ENCODE results near the gene RPL4.

RPL4 gene

DNA sequence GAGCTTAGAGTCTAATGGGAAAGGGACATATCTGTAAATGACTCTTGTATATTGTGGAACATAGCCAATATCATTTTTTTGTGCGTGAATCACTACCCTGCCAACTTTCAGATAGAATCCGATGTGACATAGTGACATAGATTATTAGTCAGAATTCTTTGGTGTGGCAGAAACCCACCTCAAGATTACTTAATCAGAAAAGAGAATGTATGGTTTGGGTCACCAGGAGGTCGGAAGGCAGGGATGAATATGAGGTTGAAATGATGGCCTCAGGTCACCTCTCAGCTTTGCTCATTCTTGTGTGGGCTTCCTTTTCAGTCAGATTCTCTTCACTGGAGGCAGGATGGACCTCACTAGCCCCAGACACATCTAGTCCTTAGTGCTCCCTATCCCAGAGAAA, 48.4 kb downstream of the RPL4 start:
- no peak for DNase-seq (ENCODE audit: low spot score)

DNA sequence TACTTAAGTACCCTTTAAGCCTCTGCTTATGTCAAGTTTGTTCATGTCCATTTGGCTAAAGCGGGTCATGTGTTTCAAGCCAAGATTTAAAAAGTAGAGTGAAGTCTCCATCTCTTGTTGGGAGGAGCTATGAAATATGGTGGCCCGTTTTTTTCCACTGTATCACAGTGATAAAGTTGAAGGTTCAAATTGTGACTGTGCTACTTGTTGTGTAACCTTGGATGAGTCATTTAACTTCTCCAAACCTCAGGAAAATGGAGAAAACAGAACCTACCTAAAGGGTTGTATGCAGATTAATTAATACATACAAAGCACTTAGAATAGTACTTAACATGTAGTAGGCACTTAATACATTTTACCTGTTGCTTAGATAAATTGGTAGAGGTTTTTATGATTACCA, 50.5 kb downstream of the RPL4 start:
- DNase-seq (ENCODE audit: low spot score): no peak

DNA sequence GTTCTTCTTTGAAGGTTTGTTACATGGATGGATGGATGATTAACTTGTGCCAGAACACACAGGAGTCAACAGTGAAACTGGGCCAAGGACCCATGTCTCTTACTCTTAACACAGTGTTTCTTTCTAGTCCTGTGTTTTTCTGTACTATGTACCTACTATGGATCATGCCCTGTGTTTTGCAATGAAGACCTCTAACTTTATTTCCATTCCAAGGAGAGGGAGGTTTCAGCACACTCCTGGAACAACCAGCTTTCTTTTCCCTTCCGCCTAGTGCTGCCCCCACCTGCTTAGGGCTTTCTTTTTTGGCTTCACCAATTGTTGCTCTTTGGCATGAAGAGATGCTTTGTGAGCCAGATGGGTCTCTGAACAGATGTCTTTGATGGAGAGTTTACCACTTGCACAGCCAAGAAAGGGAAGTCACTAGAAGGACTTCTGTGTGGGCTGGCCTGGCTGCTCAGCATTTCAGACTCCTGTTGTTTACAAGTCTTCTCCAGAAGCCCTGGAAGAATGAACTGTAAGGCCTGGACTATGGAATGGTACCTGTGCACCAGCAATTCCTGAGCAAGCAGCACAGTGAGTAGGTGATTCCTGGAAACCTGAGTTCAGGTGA, 51.6 kb downstream of the RPL4 start:
- DNase-seq (ENCODE audit: low spot score): no peak

DNA sequence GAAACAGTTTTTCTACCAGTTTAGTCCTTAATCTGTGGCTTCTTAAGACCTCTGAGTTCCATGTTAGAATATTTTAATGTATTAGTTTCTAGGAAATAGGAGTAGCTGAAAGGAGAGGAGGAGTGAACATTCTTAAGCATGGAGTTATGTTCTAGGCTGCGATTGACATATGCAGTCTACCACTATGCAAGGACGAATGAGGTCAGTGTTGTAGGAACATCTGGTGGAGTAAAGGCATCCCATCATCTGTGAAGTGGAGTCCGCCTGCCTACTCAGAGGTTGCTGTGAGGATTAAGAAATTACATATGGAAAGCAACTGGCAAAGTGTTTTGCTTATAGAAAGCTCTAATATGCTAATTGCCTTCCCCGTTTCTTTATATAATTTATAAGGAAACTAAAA, 52.2 kb downstream of the RPL4 start:
- no peak for DNase-seq (ENCODE audit: low spot score)

All from D341Med (cell line).